Activated naive CD4-positive, alpha-beta T cell treated with anti-CD3 and anti-CD28 coated beads, Interleukin-2, amount 50 U/mL, for 72 hours (primary cell): ENCODE data around the gene PITPNM3. TPM values are rescaled to one million over a fixed set of nuclear protein-coding genes. Genes with fewer than 3 reads are reported as not detected.

ENCODE experiments used
- ATAC-seq, 2 donors: fragments of 150-1000 bp; cut with Tn5 transposase; 2 replicates each; pipeline ENCODE4 v1.10.0; 2021; ENCODE audit warnings: mild to moderate bottlenecking in 2 of 2, moderate library complexity in 2 of 2
- DNase-seq, 2 donors: peaks; one replicate each; pipeline ENCODE4 v3.0.0; 2021 to 2022; ENCODE audit warnings: low spot score in 2 of 2
- H3K27ac Mint-ChIP-seq, 2 donors: one replicate each; pipeline ENCODE4 v1.8.0; 2022; ENCODE audit warnings: mild to moderate bottlenecking in 2 of 2, mixed read lengths in 2 of 2
- H3K36me3 Mint-ChIP-seq, 2 donors: one replicate each; pipeline ENCODE4 v1.8.0; 2022; ENCODE audit warnings: mixed read lengths in 2 of 2
- H3K9me3 Mint-ChIP-seq, 2 donors: one replicate each; pipeline ENCODE4 v1.8.0; 2022; ENCODE audit warnings: mixed read lengths in 2 of 2
- total RNA-seq, 2 donors: library from RNA; stranded (reverse); gene quantifications; one replicate each; pipeline ENCODE4 v1.2.3, GENCODE V29; 2022

The PITPNM3 gene
- total RNA-seq, 2 donors from 2014 or later, result 0.87 to 1.2 TPM

DNA sequence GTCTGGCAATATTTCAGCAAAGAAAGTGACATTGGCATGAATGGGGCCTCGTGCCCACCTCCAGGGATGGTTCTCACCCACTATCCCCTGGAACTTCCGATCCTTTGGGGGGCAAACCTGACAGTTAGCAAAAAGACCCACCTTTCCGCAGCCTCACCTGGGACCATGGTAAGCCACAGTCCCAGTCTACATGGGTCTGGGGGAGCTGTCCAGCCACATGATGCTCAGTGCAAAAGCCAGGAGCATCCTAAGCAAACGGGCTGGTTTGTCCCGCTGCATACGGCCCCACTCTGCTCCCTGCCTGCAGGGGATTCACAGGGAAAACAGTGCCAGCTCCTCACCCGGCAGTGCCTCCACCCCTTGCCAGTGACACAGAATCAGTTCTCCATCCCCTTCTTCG, 140.7 kb downstream of the PITPNM3 start:
- ATAC-seq (no peak), DNase-seq (no peak)
- H3K36me3 Mint-ChIP-seq, result no peaks in the 10 kb centered on the region
- no peak overlapping the region for H3K27ac Mint-ChIP-seq
- no peaks in the 10 kb centered on the region for H3K9me3 Mint-ChIP-seq

DNA sequence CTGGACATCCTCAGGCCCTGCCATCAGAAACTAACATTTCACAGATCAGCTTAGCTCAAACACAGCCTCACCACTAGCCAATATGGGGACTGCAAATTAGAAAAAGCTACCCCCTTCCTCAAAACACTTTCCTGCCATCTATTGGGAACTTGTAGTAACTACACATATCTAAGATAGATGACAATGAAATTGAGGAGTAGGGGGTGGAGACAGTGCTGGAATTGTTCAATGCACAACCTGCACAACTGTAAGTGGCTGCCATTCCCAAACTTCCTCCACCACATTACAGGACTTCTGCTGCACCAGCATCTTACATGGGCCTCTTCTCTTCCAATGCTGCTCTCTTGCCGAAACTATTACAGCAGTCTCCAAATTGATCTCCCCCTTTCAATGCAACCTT, 143.3 kb downstream of the PITPNM3 start:
- peak; percentile 31 to 51 for ATAC-seq
- Mint-ChIP-seq H3K9me3 (no peaks in the 10 kb centered on the region), H3K27ac (no peak overlapping the region), H3K36me3 (no peaks in the 10 kb centered on the region)
- DNase-seq, result no peak

DNA sequence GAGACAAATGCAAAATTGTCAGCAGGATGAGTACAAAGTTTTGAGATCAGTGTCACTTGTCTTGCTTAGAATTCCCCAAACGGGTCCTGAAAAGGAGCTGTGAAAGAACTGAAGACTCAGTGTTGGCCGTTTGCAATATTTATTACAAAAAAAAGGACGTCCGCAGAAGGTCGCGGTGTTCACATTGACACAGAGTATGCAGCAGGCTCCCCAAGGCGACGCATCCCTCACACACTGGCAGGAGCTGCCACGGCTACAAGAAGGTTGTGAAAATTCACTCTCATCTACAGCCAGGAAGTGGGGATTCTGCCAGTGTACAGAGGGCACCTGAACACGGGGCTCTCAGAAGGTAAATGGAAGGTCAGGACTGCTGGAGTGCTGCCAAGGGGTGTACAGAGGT, 147.6 kb downstream of the PITPNM3 start:
- no peak for DNase-seq
- ATAC-seq, result no peak
- no peaks in the 10 kb centered on the region for H3K9me3 Mint-ChIP-seq
- no peaks in the 10 kb centered on the region for H3K36me3 Mint-ChIP-seq
- H3K27ac Mint-ChIP-seq, result no peak overlapping the region

DNA sequence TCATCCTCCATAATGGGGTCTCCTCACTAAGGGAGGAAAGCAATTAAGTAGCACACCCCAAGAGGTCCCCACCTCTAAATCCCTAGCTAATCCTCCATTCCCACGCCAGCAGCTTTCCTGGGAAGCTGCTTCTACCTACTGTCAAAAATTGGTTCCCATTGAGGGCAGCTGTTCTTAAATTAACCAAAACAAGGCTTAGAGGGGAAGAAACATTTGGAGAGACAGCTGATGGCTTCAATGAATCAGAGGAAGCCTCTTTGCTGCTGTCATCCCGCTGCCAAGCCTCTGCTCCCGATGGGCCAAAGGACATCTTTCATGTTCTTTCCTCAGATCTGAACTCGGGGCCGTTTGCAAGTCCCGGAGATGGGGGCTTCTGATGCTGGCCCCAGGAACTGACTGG, 148.1 kb downstream of the PITPNM3 start:
- no peak for ATAC-seq
- no peak for DNase-seq
- Mint-ChIP-seq H3K27ac (no peak overlapping the region), H3K9me3 (no peaks in the 10 kb centered on the region), H3K36me3 (no peaks in the 10 kb centered on the region)

DNA sequence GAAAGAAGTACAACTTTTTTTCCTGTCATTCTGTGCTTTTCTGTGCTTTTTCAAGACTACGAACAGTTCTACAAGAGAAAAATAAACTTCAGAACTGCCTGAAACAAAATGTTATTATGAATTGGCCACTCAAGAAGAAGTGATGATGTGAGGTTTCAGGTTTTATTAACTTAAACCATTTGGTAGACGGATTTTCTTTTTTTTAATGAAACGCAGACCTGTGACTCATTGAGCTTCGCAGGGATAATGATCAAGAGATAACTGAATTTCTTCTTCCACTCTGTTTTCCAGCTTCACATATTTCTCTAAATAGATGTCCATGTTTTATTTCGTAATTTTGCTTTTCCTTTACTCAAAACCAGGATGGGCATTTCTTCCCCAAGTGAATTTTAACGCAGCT, 154.1 kb downstream of the PITPNM3 start:
- Mint-ChIP-seq H3K27ac (no peak overlapping the region), H3K9me3 (peaks cover 0 to 5% of the 10 kb centered on the region in 2 donors), H3K36me3 (no peaks in the 10 kb centered on the region)
- DNase-seq (no peak), ATAC-seq (no peak)

Other genes starting within 250 kb of the PITPNM3 start
- not detected for gene AIPL1, start 121.4 kb downstream of the PITPNM3 start, total RNA-seq
- 10 to 100 TPM; 13.0 to 13.1 TPM for gene PIMREG, start 112.1 kb downstream of the PITPNM3 start, total RNA-seq
- gene KIAA0753, start 84.2 kb upstream of the PITPNM3 start, total RNA-seq, result 10 to 100 TPM; 17.4 to 22.3 TPM
- gene TXNDC17, start 84.5 kb upstream of the PITPNM3 start, total RNA-seq, result 100 to 1,000 TPM in 1 of 2 donors, 10 to 100 TPM in 1; 67.7 to 131 TPM
- 10 to 100 TPM; 19.9 to 25.1 TPM for gene MED31, start 95.0 kb upstream of the PITPNM3 start, total RNA-seq
- 1 to 10 TPM in 1 of 2 donors, under 1 TPM in 1; 0.89 to 2.3 TPM for gene C17orf100, start 95.2 kb upstream of the PITPNM3 start, total RNA-seq
- not detected for gene SLC13A5, start 156.8 kb upstream of the PITPNM3 start, total RNA-seq
- 10 to 100 TPM in 1 of 2 donors, 1 to 10 TPM in 1; 6.5 to 72.3 TPM for gene XAF1, start 199.5 kb upstream of the PITPNM3 start, total RNA-seq
- gene FBXO39, start 219.7 kb upstream of the PITPNM3 start, total RNA-seq, result under 1 TPM in 1 of 2 donors, not detected in 1; 0.37 TPM